Measurements from ENCODE around the gene C1QTNF12.

- TF ChIP-seq EZH2phosphoT487 (IDR thresholded peaks at IDR 0.05; ENCODE audit: insufficient read depth, low read depth) (no peak), EZH2 (IDR thresholded peaks at IDR 0.05; ENCODE audit: insufficient read depth, poor library complexity, severe bottlenecking) (no peak)
Measured at GRCh38 chr1:1293263-1294249, 47.0 kb upstream of the C1QTNF12 start.

Data from GM23248 (cell line).